GM12878 (cell line): ENCODE data around the gene BORCS8. TPM values are rescaled to one million over a fixed set of nuclear protein-coding genes. Genes with fewer than 3 reads are reported as not detected.

Experiments used
- ATAC-seq: fragments of 200-7000 bp; cut with Tn5 transposase; 3 replicates; pipeline ENCODE4 v1.9.1; 2020; ENCODE audit warnings: mild to moderate bottlenecking, moderate library complexity
- BruUV-seq: library from RNA; stranded (reverse); fragments of 400-500 nt; replicated peaks from 2 replicates; lab custom pipeline; 2021; lab: Mats Ljungman, UMichigan
- CTCF ChIA-PET: fragments of 300-600 bp; sonication (Branson Sonifier 250); formaldehyde crosslinking; extraction: SDS; loops from one replicate; lab custom pipeline; 2021; ENCODE audit warnings: inconsistent platforms; lab: Yijun Ruan, JAX
- POLR2A ChIA-PET: fragments of 350-600 bp; formaldehyde crosslinking; extraction: SDS; loops from one replicate; lab custom pipeline; 2021; ENCODE audit warnings: inconsistent platforms; lab: Charles Lee
- RAD21 ChIA-PET: fragments of 300-600 bp; sonication (Branson Sonifier 250); formaldehyde crosslinking; loops from one replicate; lab custom pipeline; 2023; ENCODE audit warnings: antibody characterized with exemption; ENCODE audit not compliant: unreplicated experiment; lab: Charles Lee
- SMC1A ChIA-PET: fragments of 300-600 bp; sonication (Branson Sonifier 250); formaldehyde crosslinking; loops from one replicate; lab custom pipeline; 2023; ENCODE audit not compliant: unreplicated experiment, uncharacterized antibody; lab: Charles Lee
- DNase-seq: peaks from one replicate; pipeline ENCODE4 v3.0.0-alpha.2; 2011; ENCODE audit warnings: low read depth, low spot score
- FAIRE-seq: peaks from 3 replicates; lab custom pipeline; 2011; peaks lifted over from hg19 to GRCh38; lab: Jason Lieb, UNC
- H2AFZ ChIP-seq: 2 replicates; pipeline ENCODE4 v1.6.0; 2011; ENCODE audit warnings: low read depth, low read length, control low read depth; ENCODE audit not compliant: control insufficient read depth
- H3K27ac ChIP-seq: 2 replicates; pipeline ENCODE4 v1.5.1; 2011; ENCODE audit warnings: control low read depth; ENCODE audit not compliant: control insufficient read depth, insufficient read depth
- H3K27me3 ChIP-seq, 2 experiments: replicated peaks in 1 of 2; 2 replicates each; pipeline versions ENCODE4 v1.6.0 to v1.6.1; 2011; ENCODE audit warnings: low read length in 1 of 2; ENCODE audit not compliant: control insufficient read depth in 2 of 2, insufficient read depth in 2 of 2
- H3K36me3 ChIP-seq, 2 experiments: 2 replicates each; pipeline ENCODE4 v1.5.1; 2011; ENCODE audit warnings: low read length in 1 of 2; ENCODE audit not compliant: control insufficient read depth in 2 of 2, insufficient read depth in 2 of 2
- H3K4me1 ChIP-seq: 2 replicates; pipeline ENCODE4 v1.6.1; 2011; ENCODE audit warnings: mild to moderate bottlenecking, low read length, moderate library complexity, mixed read lengths; ENCODE audit not compliant: control insufficient read depth, insufficient read depth
- H3K4me2 ChIP-seq: 2 replicates; pipeline ENCODE4 v1.6.0; 2011; ENCODE audit warnings: control low read depth; ENCODE audit not compliant: control insufficient read depth, insufficient read depth
- H3K4me3 ChIP-seq: fragments of 200-600 bp; sonication (generic); 2 replicates; pipeline ENCODE4 v1.5.1; 2016
- H3K79me2 ChIP-seq: 2 replicates; pipeline ENCODE4 v1.6.0; 2011; ENCODE audit warnings: low read length; ENCODE audit not compliant: control insufficient read depth, insufficient read depth
- H3K9ac ChIP-seq: 2 replicates; pipeline ENCODE4 v1.8.0; 2011; ENCODE audit warnings: low read length, control low read depth, mixed read lengths; ENCODE audit not compliant: control insufficient read depth, insufficient read depth
- H3K9me3 ChIP-seq: replicated peaks from 3 replicates; pipeline ENCODE4 v1.5.1; 2011; ENCODE audit warnings: mild to moderate bottlenecking, low read length; ENCODE audit not compliant: control insufficient read depth, insufficient read depth
- H4K20me1 ChIP-seq: 2 replicates; pipeline ENCODE4 v1.6.0; 2011; ENCODE audit not compliant: control insufficient read depth, insufficient read depth
- CBX5 ChIP-seq: sonication (generic); IDR thresholded peaks from 2 replicates; pipeline ENCODE4 v1.6.1; 2016; ENCODE audit warnings: low read depth, moderate library complexity, mild to moderate bottlenecking, inconsistent platforms
- CREM ChIP-seq: IDR thresholded peaks from 2 replicates; pipeline ENCODE4 v1.6.1; 2014; ENCODE audit warnings: antibody characterized with exemption, low read depth
- GABPA ChIP-seq: IDR thresholded peaks from 2 replicates; pipeline ENCODE4 v1.6.1; 2014; ENCODE audit warnings: antibody characterized with exemption, low read depth, mild to moderate bottlenecking, inconsistent platforms
- GATAD2B ChIP-seq: fragments of 450-650 bp; conservative IDR thresholded peaks from 2 replicates; pipeline ENCODE4 v1.6.1; 2017; ENCODE audit warnings: low read depth, mild to moderate bottlenecking, moderate library complexity
- HDAC6 ChIP-seq: fragments of 200-600 bp; sonication (generic); IDR thresholded peaks from one replicate; pipeline ENCODE4 v1.8.0; 2017; ENCODE audit warnings: antibody characterized with exemption; ENCODE audit not compliant: unreplicated experiment
- IKZF1 ChIP-seq: fragments of 450-650 bp; conservative IDR thresholded peaks from 2 replicates; pipeline ENCODE4 v1.6.1; 2017; ENCODE audit warnings: antibody characterized with exemption, mild to moderate bottlenecking
- NFYB ChIP-seq: IDR thresholded peaks from 2 replicates; pipeline ENCODE4 v1.6.1; 2011; ENCODE audit warnings: low read depth, mild to moderate bottlenecking, low read length, improper control_type of control experiment, moderate library complexity; ENCODE audit not compliant: insufficient read depth
- PAX5 ChIP-seq: IDR thresholded peaks from 2 replicates; pipeline ENCODE4 v1.6.1; 2011; ENCODE audit warnings: low read depth, low read length, borderline replicate concordance
- POLR2AphosphoS2 ChIP-seq: IDR thresholded peaks from 2 replicates; pipeline ENCODE4 v1.6.1; 2011; ENCODE audit warnings: low read depth, mild to moderate bottlenecking, low read length, improper control_type of control experiment, moderate library complexity
- POU2F2 ChIP-seq: IDR thresholded peaks from 3 replicates; pipeline ENCODE4 v1.6.1; 2011; ENCODE audit warnings: low read depth, mild to moderate bottlenecking, low read length, borderline replicate concordance
- WGBS: methylation state at CpG from one replicate; pipeline ENCODE4 v1.1.6; 2016; ENCODE audit warnings: low lambda C conversion rate; ENCODE audit not compliant: insufficient replicate concordance, insufficient coverage; ENCODE audit errors: missing lambda C conversion rate; 5-methylcytosine and 5-hydroxymethylcytosine counted together
- in situ Hi-C: fragments of 300-500 bp; cut with MboI; formaldehyde crosslinking; loops from 9 replicates; pipeline ENCODE4 v1.14.3; 2018; ENCODE audit warnings: mixed read lengths
- intact Hi-C: fragments of 100-400 bp; cut with micrococcal nuclease; formaldehyde crosslinking; loops from one replicate; pipeline ENCODE4 v1.14.2; 2022; ENCODE audit not compliant: unreplicated experiment
- polyA plus RNA-seq, 11 experiments: library from polyadenylated mRNA; depleted of rRNA in 4 of 11; unstranded in 6 of 11; stranded (reverse) in 5 of 11; fragments of >200 nt; fragmentation: Nextera tagmentation in 4 of 11; fragmentation: Illumina TruSeq in 1 of 11; extraction: Ambion mirVana in 4 of 11; extraction: Trizol in 1 of 11; gene quantifications; 1 replicate in 1 of 11; 2 replicates in 10 of 11; pipeline versions ENCODE4 v1.2.1 to v1.2.3, GENCODE V29; 2011 to 2016; ENCODE audit warnings: inconsistent platforms in 2 of 11, missing spikeins in 2 of 11, low read depth in 1 of 11
- total RNA-seq, 4 experiments: library from RNA; depleted of rRNA in 3 of 4; stranded (reverse); fragments of >200 nt in 3 of 4; fragmentation: Illumina TruSeq in 1 of 4; extraction: Trizol in 1 of 4; gene quantifications; 2 replicates each; pipeline versions ENCODE4 v1.2.1 to v1.2.3, GENCODE V29; 2013 to 2021
- TF ChIP-seq, protein P1 (sequence below): IDR thresholded peaks from 2 replicates; pipeline ENCODE4 v1.6.1; 2011; ENCODE audit warnings: low read depth, mild to moderate bottlenecking, low read length, moderate library complexity, borderline replicate concordance; ENCODE audit errors: extremely low read depth
- TF ChIP-seq, protein P2 (sequence below): IDR thresholded peaks from 2 replicates; pipeline ENCODE4 v1.6.1; 2011; ENCODE audit warnings: low read depth, low read length, improper control_type of control experiment, borderline replicate concordance
- TF ChIP-seq, protein P3 (sequence below): IDR thresholded peaks from 2 replicates; pipeline ENCODE4 v1.6.1; 2011; ENCODE audit warnings: borderline replicate concordance, low read depth, mild to moderate bottlenecking, moderate library complexity, mixed read lengths, low read length; ENCODE audit not compliant: insufficient read depth; ENCODE audit errors: extremely low read length

The BORCS8 gene
- total and polyA plus RNA-seq, 10 of the 15 experiments (the other 5 are each of a cell fraction or from before 2014, with no cell fraction given), result 3.7 to 40.3 (median 23.4) TPM

DNA sequence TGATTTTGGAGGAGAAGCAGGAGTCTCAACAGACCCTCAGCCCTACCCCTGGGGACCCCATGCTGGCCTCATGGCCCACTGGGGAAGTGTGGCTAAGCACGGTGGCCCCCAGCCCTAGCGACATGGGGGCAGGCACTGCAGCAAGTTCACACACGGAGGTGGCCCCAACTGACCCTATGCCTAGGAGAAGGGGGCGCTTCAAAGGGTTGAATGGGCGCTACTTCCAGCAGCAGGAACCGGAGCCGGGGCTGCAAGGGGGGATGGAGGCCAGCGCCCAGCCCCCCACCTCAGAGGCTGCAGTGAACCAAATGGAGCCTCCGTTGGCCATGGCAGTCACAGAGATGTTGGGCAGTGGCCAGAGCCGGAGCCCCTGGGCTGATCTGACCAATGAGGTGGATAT, 34.7 kb upstream of the BORCS8 start:
- ATAC-seq, result no peak
- H3K9ac ChIP-seq, result no peak overlapping the region
- TF ChIP-seq IKZF1 (no peak), CREM (no peak), GABPA (no peak), CBX5 (no peak)
- TF ChIP-seq, all 136 proteins: peak for 0
- H3K79me2 ChIP-seq, result no peaks in the 10 kb centered on the region
- intact Hi-C loops (no loop called here), in situ Hi-C loops (no loop called here)
- POLR2A ChIA-PET, result no interaction called here
- H2AFZ ChIP-seq, result no peak overlapping the region
- WGBS, result 41% methylated on average over 10 of the region's 10 CpGs
- no peak overlapping the region for H3K4me2 ChIP-seq
- no peaks in the 10 kb centered on the region for H3K27me3 ChIP-seq
- no peak overlapping the region for H3K27ac ChIP-seq
- BruUV-seq, result no TSS peak
- H3K4me3 ChIP-seq, result no peak overlapping the region
- no peaks in the 10 kb centered on the region for H3K9me3 ChIP-seq
- CTCF ChIA-PET, result no interaction called here
- peaks cover 4% of the 10 kb centered on the region for H3K4me1 ChIP-seq
- DNase-seq (no peak), FAIRE-seq (no peak)
- H4K20me1 ChIP-seq, result no peaks in the 10 kb centered on the region
- no peaks in the 10 kb centered on the region for H3K36me3 ChIP-seq
- RAD21 ChIA-PET, result no interaction called here
- SMC1A ChIA-PET, result no interaction called here

DNA sequence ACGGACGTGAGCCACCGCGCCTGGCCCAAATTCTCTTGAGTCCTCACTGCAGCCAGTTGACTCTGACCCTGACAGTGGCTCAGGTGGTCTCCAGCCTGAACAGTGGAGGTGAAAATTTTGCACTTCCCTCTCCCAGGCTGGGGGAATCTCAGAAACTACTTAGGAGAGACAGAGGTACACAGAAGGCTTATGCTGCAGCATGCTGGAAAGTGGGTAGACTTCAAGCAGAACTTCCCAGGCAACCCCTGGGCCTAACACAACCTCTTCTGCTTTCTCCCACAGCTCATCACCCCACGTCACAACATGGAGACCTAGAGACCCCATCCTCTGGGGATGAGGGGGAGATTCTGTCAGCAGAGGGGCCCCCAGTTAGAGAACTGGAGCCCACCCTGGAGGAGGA, 34.3 kb upstream of the BORCS8 start:
- no peaks in the 10 kb centered on the region for H3K36me3 ChIP-seq
- POLR2A ChIA-PET, result no interaction called here
- H3K79me2 ChIP-seq, result no peaks in the 10 kb centered on the region
- intact Hi-C loops, result no loop called here
- H3K4me3 ChIP-seq, result no peak overlapping the region
- no peak overlapping the region for H3K27ac ChIP-seq
- H4K20me1 ChIP-seq, result no peaks in the 10 kb centered on the region
- DNase-seq (no peak), FAIRE-seq (no peak), ATAC-seq (no peak)
- WGBS, result 69% methylated on average over 5 of the region's 5 CpGs
- no peak overlapping the region for H2AFZ ChIP-seq
- in situ Hi-C loops, result no loop called here
- no peaks in the 10 kb centered on the region for H3K27me3 ChIP-seq
- RAD21 ChIA-PET, result no interaction called here
- CTCF ChIA-PET, result interaction anchor here (1.2 to 2.2 kb wide), 3 partner anchors 52 to 265 kb away, joined by 4 to 9 read pairs (median 7); no protein-coding TSS in a partner anchor
- TF ChIP-seq GATAD2B, result no peak
- TF ChIP-seq, protein P1, sequence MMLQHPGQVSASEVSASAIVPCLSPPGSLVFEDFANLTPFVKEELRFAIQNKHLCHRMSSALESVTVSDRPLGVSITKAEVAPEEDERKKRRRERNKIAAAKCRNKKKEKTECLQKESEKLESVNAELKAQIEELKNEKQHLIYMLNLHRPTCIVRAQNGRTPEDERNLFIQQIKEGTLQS, result no peak
- no peak for TF ChIP-seq PAX5
- no peak for TF ChIP-seq NFYB
- TF ChIP-seq, protein P2, sequence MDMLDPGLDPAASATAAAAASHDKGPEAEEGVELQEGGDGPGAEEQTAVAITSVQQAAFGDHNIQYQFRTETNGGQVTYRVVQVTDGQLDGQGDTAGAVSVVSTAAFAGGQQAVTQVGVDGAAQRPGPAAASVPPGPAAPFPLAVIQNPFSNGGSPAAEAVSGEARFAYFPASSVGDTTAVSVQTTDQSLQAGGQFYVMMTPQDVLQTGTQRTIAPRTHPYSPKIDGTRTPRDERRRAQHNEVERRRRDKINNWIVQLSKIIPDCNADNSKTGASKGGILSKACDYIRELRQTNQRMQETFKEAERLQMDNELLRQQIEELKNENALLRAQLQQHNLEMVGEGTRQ, result no peak
- no peak for TF ChIP-seq POU2F2
- TF ChIP-seq POLR2AphosphoS2, result no peak
- no peak for TF ChIP-seq HDAC6
- TF ChIP-seq, protein P3, sequence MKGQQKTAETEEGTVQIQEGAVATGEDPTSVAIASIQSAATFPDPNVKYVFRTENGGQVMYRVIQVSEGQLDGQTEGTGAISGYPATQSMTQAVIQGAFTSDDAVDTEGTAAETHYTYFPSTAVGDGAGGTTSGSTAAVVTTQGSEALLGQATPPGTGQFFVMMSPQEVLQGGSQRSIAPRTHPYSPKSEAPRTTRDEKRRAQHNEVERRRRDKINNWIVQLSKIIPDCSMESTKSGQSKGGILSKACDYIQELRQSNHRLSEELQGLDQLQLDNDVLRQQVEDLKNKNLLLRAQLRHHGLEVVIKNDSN, result no peak
- no peak overlapping the region for H3K9ac ChIP-seq
- H3K4me1 ChIP-seq, result peaks cover 4% of the 10 kb centered on the region
- no peak overlapping the region for H3K4me2 ChIP-seq
- BruUV-seq, result no TSS peak
- SMC1A ChIA-PET, result interaction anchor here (0.9 kb wide), 1 partner anchor 9 kb away, joined by 4 read pairs; no protein-coding TSS in a partner anchor
- H3K9me3 ChIP-seq, result no peaks in the 10 kb centered on the region
